Bronchial epithelial cell (primary cell): Measurements from ENCODE around the gene ZNF578. TPM values are rescaled to one million over a fixed set of nuclear protein-coding genes. Genes with fewer than 3 reads are reported as not detected.
"Not testable (repeated sequence)": the region's sequence is repeated elsewhere in the genome, so short reads cannot be mapped to it uniquely, and the experiment has no call there.

Source experiments
- DNase-seq: peaks from one replicate; pipeline ENCODE4 v3.0.0-alpha.2; 2010; ENCODE audit warnings: low read depth
- FAIRE-seq: peaks from 2 replicates; lab custom pipeline; 2011; peaks lifted over from hg19 to GRCh38; lab: Jason Lieb, UNC
- H3K27me3 ChIP-seq: 2 replicates; pipeline ENCODE4 v1.5.1; 2011; ENCODE audit warnings: low read length; ENCODE audit not compliant: control insufficient read depth, insufficient read depth
- H3K36me3 ChIP-seq: 2 replicates; pipeline ENCODE4 v1.5.1; 2011; ENCODE audit warnings: low read length; ENCODE audit not compliant: control insufficient read depth, insufficient read depth
- H3K4me3 ChIP-seq: 2 replicates; pipeline ENCODE4 v1.5.1; 2011; ENCODE audit warnings: mild to moderate bottlenecking, low read depth, low read length, control low read depth
- CTCF ChIP-seq: IDR thresholded peaks from 2 replicates; pipeline ENCODE4 v1.5.1; 2011; ENCODE audit warnings: mild to moderate bottlenecking, moderate library complexity, low read length, control low read depth, inconsistent platforms; ENCODE audit not compliant: insufficient read depth, severe bottlenecking
- total RNA-seq: library from RNA; depleted of rRNA; stranded (reverse); fragments of >200 nt; gene quantifications from 2 replicates; pipeline ENCODE4 v1.2.1, GENCODE V29; 2014

ZNF578 gene
- total RNA-seq, 1 donor from 2014 or later, result 2.4 TPM

- DNase-seq, result no peak
- Histone ChIP-seq H3K4me3 (no peak overlapping the region), H3K36me3 (no peaks in the 10 kb centered on the region), H3K27me3 (no peaks in the 10 kb centered on the region)
- TF ChIP-seq CTCF, result no peak
- FAIRE-seq, result no peak
Measured at GRCh38 chr19:52507266-52507665, 53.9 kb downstream of the ZNF578 start.

- Histone ChIP-seq H3K27me3 (no peaks in the 10 kb centered on the region), H3K4me3 (no peak overlapping the region), H3K36me3 (no peaks in the 10 kb centered on the region)
- no peak for TF ChIP-seq CTCF
- DNase-seq, result no peak
- FAIRE-seq, result no peak
Measured at GRCh38 chr19:52516191-52516590, 62.8 kb downstream of the ZNF578 start.

- DNase-seq, result no peak
- FAIRE-seq, result no peak
- Histone ChIP-seq H3K4me3 (no peak overlapping the region), H3K36me3 (no peaks in the 10 kb centered on the region), H3K27me3 (no peaks in the 10 kb centered on the region)
- TF ChIP-seq CTCF, result no peak
Measured at GRCh38 chr19:52518646-52519045, 65.3 kb downstream of the ZNF578 start.

GRCh38 chr19:52519175-52519574 lies 65.8 kb downstream of the ZNF578 start:
- not testable (repeated sequence) for H3K4me3 ChIP-seq, H3K36me3 ChIP-seq, FAIRE-seq, H3K27me3 ChIP-seq, DNase-seq

GRCh38 chr19:52520013-52520412 lies 66.7 kb downstream of the ZNF578 start:
- DNase-seq (no peak), FAIRE-seq (no peak)
- TF ChIP-seq CTCF, result no peak
- no peak overlapping the region for H3K4me3 ChIP-seq
- H3K27me3 ChIP-seq, result no peaks in the 10 kb centered on the region
- H3K36me3 ChIP-seq, result no peaks in the 10 kb centered on the region

- DNase-seq, result no peak
- no peak for TF ChIP-seq CTCF
Measured at GRCh38 chr19:52522551-52522950, 69.2 kb downstream of the ZNF578 start.

More at GRCh38 chr19:52522551-52522950, 69.2 kb downstream of the ZNF578 start:
- no peaks in the 10 kb centered on the region for H3K36me3 ChIP-seq
- no peak for FAIRE-seq
- no peak overlapping the region for H3K4me3 ChIP-seq
- H3K27me3 ChIP-seq, result no peaks in the 10 kb centered on the region
